DMS53 treated with DMSO at 0.1 percent for 48 hours (cell line): ENCODE measurements around the gene IRGQ.

Experiments used
- DNase-seq: peaks from one replicate; lab custom pipeline; 2025; ENCODE audit not compliant: unreplicated experiment; lab: John Stamatoyannopoulos, UW

The IRGQ gene

DNA sequence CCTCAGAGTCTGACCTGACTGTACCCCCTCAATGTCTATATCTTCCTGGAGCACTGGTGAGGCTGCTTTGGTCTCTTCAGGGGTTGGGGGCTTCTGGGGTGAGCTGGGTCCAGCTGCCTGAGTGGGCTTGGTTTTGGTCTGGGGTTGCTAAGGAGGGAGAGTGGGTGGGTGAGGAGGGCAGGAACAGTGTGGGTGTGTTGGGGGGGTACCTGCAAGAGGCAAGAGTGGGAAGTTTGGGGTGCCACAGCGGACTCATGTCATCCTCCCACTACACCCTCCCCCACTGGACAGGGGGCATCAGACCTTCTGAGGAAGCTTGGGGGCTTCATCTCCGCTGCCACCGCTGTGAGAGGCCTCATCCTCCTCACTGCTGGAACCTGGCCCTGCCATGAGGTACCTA is 49.4 kb downstream of the IRGQ start:
- no peak for DNase-seq

GRCh38 chr19:43545981-43546380 is 50.0 kb downstream of the IRGQ start:
- no peak for DNase-seq

GRCh38 chr19:43545276-43545675 is 50.7 kb downstream of the IRGQ start:
- no peak for DNase-seq

DNA sequence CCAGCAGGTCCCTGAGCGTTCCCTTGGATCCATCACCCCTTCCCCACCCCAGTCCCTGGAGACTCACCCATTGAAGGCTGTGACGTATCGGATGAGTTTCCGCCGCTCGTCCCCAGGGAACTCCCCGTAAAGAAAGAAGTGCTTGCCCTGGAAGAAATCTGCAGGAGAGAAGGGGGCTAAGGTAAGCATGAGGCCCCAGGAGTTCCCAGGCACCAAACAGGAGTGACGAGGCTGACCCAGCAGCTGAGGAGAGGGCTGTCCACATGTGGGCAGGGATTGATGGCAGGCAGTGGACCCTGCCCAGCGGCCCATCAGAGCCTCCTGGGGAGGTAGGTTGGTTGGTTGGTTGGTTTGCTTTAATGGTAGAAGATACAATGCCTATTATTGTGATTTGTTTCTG is 51.9 kb downstream of the IRGQ start:
- no peak for DNase-seq

DNA sequence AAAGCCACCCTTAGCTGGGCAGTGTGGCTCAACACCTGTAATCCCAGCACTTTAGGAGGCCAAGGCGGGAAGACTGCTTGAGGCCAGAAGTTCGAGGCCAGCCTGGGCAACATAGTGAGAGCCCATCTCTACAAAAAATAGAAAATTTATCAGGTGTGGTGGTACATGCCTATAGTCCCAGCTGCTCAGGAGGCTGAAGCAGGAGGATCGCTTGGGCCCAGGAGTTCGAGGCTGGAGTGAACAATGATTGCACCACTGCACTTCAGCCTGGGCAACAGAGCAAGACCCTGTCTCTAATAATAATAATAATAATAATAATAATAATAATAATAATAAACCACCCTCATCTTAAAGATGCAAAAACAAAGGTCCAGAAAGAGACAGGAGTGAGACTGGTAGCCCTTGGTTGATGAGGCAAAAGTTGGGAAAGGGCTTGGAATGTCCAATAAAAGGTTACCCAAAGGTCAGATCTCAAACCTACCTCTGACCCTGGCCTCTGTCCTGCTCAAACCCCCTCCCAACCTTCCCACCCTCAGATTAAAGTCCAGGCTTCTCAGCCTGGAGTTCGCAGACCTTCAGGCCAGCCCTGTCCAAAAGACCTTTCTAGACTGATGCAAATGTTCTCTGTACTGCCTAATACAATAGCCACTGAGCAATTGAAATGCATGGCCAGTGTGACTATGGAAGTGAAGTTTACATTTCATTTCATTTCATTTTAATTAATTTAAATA is 53.8 kb downstream of the IRGQ start:
- DNase-seq: no peak

GRCh38 chr19:43540381-43540780 is 55.6 kb downstream of the IRGQ start:
- DNase-seq: no peak

DNA sequence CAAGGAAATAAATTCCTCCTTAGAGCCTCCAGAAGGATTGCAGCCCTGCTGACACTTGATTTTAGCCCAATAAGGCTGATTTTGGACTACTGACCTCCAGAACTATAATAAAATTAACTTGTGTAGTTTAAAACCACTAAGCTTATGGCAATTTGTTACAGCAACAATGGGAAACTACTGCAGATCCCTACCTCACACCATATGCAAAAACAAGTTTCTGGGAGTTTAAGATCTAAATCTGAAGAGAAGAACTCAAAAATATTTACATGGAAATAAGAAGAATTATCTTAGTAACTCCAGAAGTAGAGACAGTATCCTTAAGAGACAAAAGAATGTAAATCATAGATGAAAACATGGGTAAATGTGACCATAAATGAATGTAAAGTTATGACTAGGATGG is 57.0 kb downstream of the IRGQ start:
- no peak for DNase-seq

DNA sequence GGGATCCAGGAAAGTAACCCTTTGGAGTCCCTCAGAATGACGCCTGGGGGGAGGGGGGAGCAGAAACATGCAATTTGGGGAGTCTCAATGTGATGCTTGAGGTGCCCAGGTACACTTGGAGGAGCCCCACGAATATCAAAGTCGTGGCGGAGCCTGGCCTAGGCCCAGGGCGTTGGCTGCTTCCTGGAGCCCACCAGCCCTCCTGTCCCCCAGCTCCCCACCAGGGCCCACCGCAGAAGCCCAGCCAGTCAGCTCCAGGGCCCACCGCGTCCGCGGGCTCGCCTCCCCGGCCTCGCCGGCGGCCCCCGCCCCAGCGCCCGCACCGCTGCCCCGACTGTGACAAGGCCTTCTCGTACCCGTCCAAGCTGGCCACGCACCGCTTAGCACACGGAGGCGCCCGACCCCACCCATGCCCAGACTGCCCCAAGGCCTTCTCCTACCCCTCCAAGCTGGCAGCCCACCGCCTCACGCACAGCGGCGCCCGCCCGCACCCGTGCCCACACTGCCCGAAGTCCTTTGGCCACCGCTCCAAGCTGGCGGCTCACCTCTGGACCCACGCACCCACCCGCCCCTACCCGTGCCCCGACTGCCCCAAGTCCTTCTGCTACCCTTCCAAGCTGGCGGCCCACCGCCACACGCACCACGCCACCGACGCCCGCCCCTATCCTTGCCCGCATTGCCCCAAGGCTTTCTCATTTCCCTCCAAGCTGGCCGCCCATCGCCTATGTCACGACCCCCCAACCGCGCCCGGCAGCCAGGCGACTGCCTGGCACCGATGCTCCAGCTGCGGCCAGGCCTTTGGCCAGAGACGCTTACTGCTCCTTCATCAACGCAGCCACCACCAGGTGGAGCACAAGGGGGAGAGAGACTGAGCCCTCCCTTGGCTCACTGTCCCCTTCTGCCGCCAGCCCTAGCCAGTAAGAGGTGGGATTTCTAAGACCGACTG is 60.8 kb downstream of the IRGQ start:
- no peak for DNase-seq
